Tibial nerve (tissue), 4 donors: ENCODE measurements around the gene BRD7. TPM values are rescaled to one million over a fixed set of nuclear protein-coding genes. Genes with fewer than 3 reads are reported as not detected.

Experiments
- DNase-seq, 2 donors: peaks; one replicate each; pipeline ENCODE4 v3.0.0-alpha.2; 2019; ENCODE audit warnings: low spot score in 2 of 2
- H3K27ac ChIP-seq, 4 donors: fragments of 200-600 bp; sonication (generic) in 3 of 4; one replicate each; pipeline ENCODE4 v1.5.1; 2017 to 2019; ENCODE audit warnings: mild to moderate bottlenecking in 1 of 4
- H3K27me3 ChIP-seq, 2 donors: fragments of 200-600 bp; sonication (generic) in 1 of 2; one replicate each; pipeline versions ENCODE4 v1.5.1 to v1.6.0; 2017 to 2019
- H3K36me3 ChIP-seq, 3 donors: fragments of 200-600 bp; sonication (generic); one replicate each; pipeline ENCODE4 v1.5.1; 2018 to 2019
- H3K4me1 ChIP-seq, 4 donors: fragments of 200-600 bp; sonication (generic) in 3 of 4; one replicate each; pipeline ENCODE4 v1.5.1; 2017 to 2019
- H3K4me3 ChIP-seq, 4 donors: fragments of 200-600 bp; sonication (generic) in 3 of 4; one replicate each; pipeline ENCODE4 v1.5.1; 2017 to 2019; ENCODE audit warnings: mild to moderate bottlenecking in 1 of 4, moderate library complexity in 1 of 4
- H3K9me3 ChIP-seq, 4 donors: fragments of 200-600 bp; sonication (generic) in 3 of 4; one replicate each; pipeline ENCODE4 v1.5.1; 2017 to 2019
- EP300 ChIP-seq, 2 donors: sonication (generic); formaldehyde crosslinking; IDR thresholded peaks; one replicate each; pipeline ENCODE4 v1.6.1; 2017; ENCODE audit warnings: antibody characterized with exemption in 2 of 2, mild to moderate bottlenecking in 1 of 2
- POLR2A ChIP-seq, 2 donors: fragments of 450-650 bp; IDR thresholded peaks; one replicate each; pipeline ENCODE4 v1.6.1; 2017; ENCODE audit warnings: antibody characterized with exemption in 2 of 2, mild to moderate bottlenecking in 2 of 2, moderate library complexity in 2 of 2
- WGBS, 2 donors: methylation state at CpG; one replicate each; pipeline ENCODE4 v1.1.5; 2018; 5-methylcytosine and 5-hydroxymethylcytosine counted together
- total RNA-seq, 4 donors: library from RNA; depleted of rRNA; stranded (reverse); fragments of >200 nt; gene quantifications; one replicate each; pipeline ENCODE4 v1.1.0, GENCODE V29; 2016
- TF ChIP-seq, protein P1 (sequence below), 5 experiments: fragments of 200-600 bp in 3 of 5; fragments of 450-650 bp in 2 of 5; sonication (generic) in 3 of 5; IDR thresholded peaks; one replicate each; pipeline ENCODE4 v1.5.1; 2016 to 2019; ENCODE audit warnings: antibody characterized with exemption in 5 of 5, mild to moderate bottlenecking in 3 of 5, moderate library complexity in 2 of 5

Gene BRD7
- total RNA-seq, 4 donors from 2014 or later, result 35.4 to 55.7 (median 41.6) TPM

DNA sequence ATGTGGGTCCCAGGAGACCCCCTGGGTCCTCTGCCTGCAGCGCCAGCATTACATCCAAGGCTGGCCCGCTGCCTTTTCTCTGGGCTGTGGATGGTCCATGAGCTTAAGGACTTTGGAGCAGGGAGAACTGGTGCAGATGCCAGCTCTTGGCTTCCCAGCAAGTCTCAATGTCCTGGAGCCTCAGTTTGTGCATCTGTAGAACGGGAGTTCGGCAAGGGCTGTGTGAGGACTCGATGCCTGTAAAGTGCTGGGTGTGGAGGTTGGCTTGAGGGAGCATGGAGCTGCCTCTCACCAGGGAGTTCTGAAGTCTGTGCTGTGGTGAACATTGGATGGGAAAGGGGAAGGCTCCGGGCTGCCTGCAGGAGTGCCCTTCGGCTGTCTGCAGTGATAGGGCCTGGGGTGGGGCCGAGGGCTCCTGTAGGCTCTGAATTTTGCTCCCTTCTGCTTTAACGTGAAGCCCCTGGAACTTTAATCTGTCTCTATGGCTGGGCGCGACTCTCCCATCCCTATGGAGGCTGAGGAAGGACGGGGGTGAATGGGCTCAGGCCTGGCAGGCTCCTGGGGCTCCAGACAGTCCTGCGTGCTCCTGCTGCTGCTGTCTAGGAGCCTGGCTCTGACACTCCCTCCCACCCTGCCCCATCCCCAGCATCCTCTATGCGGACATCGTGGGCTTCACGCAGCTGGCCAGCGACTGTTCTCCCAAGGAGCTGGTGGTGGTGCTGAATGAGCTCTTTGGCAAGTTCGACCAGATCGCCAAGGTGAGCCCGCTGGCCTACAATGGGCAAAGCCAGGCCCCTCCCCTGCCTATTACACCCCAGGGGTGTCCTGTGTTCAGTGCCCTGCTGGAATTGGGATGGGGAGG is 74.6 kb downstream of the BRD7 start:
- 82% methylated on average over 11 to 20 of the region's 20 CpGs for WGBS, 2 donors
- H3K4me1 ChIP-seq, result no peaks in the 10 kb centered on the region
- DNase-seq, result no peak
- no peaks in the 10 kb centered on the region for H3K9me3 ChIP-seq
- H3K27ac ChIP-seq, result no peak overlapping the region
- peaks cover 0 to 35% (median 0%) of the 10 kb centered on the region in 3 donors for H3K36me3 ChIP-seq
- no peak for TF ChIP-seq POLR2A (IDR thresholded peaks at IDR 0.05)
- TF ChIP-seq, protein P1, sequence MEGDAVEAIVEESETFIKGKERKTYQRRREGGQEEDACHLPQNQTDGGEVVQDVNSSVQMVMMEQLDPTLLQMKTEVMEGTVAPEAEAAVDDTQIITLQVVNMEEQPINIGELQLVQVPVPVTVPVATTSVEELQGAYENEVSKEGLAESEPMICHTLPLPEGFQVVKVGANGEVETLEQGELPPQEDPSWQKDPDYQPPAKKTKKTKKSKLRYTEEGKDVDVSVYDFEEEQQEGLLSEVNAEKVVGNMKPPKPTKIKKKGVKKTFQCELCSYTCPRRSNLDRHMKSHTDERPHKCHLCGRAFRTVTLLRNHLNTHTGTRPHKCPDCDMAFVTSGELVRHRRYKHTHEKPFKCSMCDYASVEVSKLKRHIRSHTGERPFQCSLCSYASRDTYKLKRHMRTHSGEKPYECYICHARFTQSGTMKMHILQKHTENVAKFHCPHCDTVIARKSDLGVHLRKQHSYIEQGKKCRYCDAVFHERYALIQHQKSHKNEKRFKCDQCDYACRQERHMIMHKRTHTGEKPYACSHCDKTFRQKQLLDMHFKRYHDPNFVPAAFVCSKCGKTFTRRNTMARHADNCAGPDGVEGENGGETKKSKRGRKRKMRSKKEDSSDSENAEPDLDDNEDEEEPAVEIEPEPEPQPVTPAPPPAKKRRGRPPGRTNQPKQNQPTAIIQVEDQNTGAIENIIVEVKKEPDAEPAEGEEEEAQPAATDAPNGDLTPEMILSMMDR (IDR thresholded peaks at IDR 0.05), result no peak
- TF ChIP-seq EP300 (IDR thresholded peaks at IDR 0.05), result no peak
- no peak overlapping the region for H3K4me3 ChIP-seq
- H3K27me3 ChIP-seq, result no peaks in the 10 kb centered on the region

GRCh38 chr16:50293041-50293783 is 75.6 kb downstream of the BRD7 start:
- no peak for DNase-seq
- no peaks in the 10 kb centered on the region for H3K4me1 ChIP-seq
- 88 to 91% methylated on average over 18 of the region's 20 CpGs for WGBS, 2 donors

GRCh38 chr16:50292566-50292948 is 76.2 kb downstream of the BRD7 start:
- no peak overlapping the region for H3K27ac ChIP-seq
- WGBS, 2 donors, result 92 to 93% methylated on average over 11 to 12 of the region's 12 CpGs
- no peaks in the 10 kb centered on the region for H3K9me3 ChIP-seq
- DNase-seq, result no peak
- peaks cover 0 to 37% (median 0%) of the 10 kb centered on the region in 3 donors for H3K36me3 ChIP-seq
- H3K4me1 ChIP-seq, result no peaks in the 10 kb centered on the region
- TF ChIP-seq POLR2A (IDR thresholded peaks at IDR 0.05) (no peak), EP300 (IDR thresholded peaks at IDR 0.05) (no peak)
- TF ChIP-seq, protein P1 (IDR thresholded peaks at IDR 0.05), result no peak
- no peaks in the 10 kb centered on the region for H3K27me3 ChIP-seq
- no peak overlapping the region for H3K4me3 ChIP-seq

More at GRCh38 chr16:50293041-50293783, 75.6 kb downstream of the BRD7 start:
- Histone ChIP-seq H3K27ac (no peak overlapping the region), H3K27me3 (no peaks in the 10 kb centered on the region), H3K9me3 (no peaks in the 10 kb centered on the region), H3K36me3 (peaks cover 0 to 33% (median 0%) of the 10 kb centered on the region in 3 donors), H3K4me3 (no peak overlapping the region)
- TF ChIP-seq, protein P1 (IDR thresholded peaks at IDR 0.05), result no peak
- TF ChIP-seq POLR2A (IDR thresholded peaks at IDR 0.05), result no peak
- no peak for TF ChIP-seq EP300 (IDR thresholded peaks at IDR 0.05)

- Histone ChIP-seq H3K4me3 (no peak overlapping the region), H3K27ac (no peak overlapping the region), H3K9me3 (no peaks in the 10 kb centered on the region), H3K27me3 (no peaks in the 10 kb centered on the region), H3K36me3 (peaks cover 0 to 37% (median 0%) of the 10 kb centered on the region in 3 donors), H3K4me1 (no peaks in the 10 kb centered on the region)
- TF ChIP-seq EP300 (IDR thresholded peaks at IDR 0.05) (no peak), POLR2A (IDR thresholded peaks at IDR 0.05) (no peak)
- TF ChIP-seq, protein P1 (IDR thresholded peaks at IDR 0.05), result no peak
- DNase-seq, result no peak
- WGBS, 2 donors, result 77 to 78% methylated on average over 20 to 23 of the region's 26 CpGs
Measured at GRCh38 chr16:50291719-50292565, 76.8 kb downstream of the BRD7 start.
